Psoas muscle (tissue), 8 donors: ENCODE data around the gene RELN. TPM values are rescaled to one million over a fixed set of nuclear protein-coding genes. Genes with fewer than 3 reads are reported as not detected.

ENCODE experiments used
- ATAC-seq, 4 donors: fragments of 200-7000 bp; cut with Tn5 transposase; one replicate each; pipeline ENCODE4 v1.9.1; 2020; ENCODE audit warnings: moderate library complexity in 3 of 4, mild to moderate bottlenecking in 2 of 4
- DNase-seq, 2 donors: peaks; one replicate each; pipeline ENCODE4 v3.0.0-alpha.2; 2020
- H3K27ac ChIP-seq: fragments of 200-600 bp; one replicate; pipeline ENCODE4 v1.8.0; 2022
- H3K27me3 ChIP-seq, 3 donors: fragments of 200-600 bp in 1 of 3; one replicate each; pipeline versions ENCODE4 v1.6.1 to v1.8.0; 2013 to 2022; ENCODE audit warnings: low read length in 2 of 3, mild to moderate bottlenecking in 2 of 3, moderate library complexity in 1 of 3; ENCODE audit not compliant: insufficient read depth in 3 of 3
- H3K36me3 ChIP-seq, 2 donors: fragments of 200-600 bp in 1 of 2; one replicate each; pipeline versions ENCODE4 v1.6.1 to v1.8.0; 2013 to 2022; ENCODE audit warnings: low read depth in 1 of 2, mild to moderate bottlenecking in 1 of 2, moderate library complexity in 1 of 2; ENCODE audit not compliant: insufficient read depth in 1 of 2
- H3K4me1 ChIP-seq: fragments of 200-600 bp; one replicate; pipeline ENCODE4 v1.8.0; 2022
- H3K4me3 ChIP-seq: fragments of 200-600 bp; one replicate; pipeline ENCODE4 v1.8.0; 2022; ENCODE audit warnings: mild to moderate bottlenecking
- H3K9me3 ChIP-seq: fragments of 200-600 bp; one replicate; pipeline ENCODE4 v1.8.0; 2022
- CTCF ChIP-seq: fragments of 200-600 bp; IDR thresholded peaks from one replicate; pipeline ENCODE4 v1.8.0; 2022; ENCODE audit warnings: antibody characterized with exemption
- WGBS, 3 donors: extraction: QIAGEN DNeasy Blood & Tissue Kit; methylation state at CpG; one replicate each; pipeline versions ENCODE4 v1.1.6 to v1.1.7; 2013; 5-methylcytosine and 5-hydroxymethylcytosine counted together
- intact Hi-C, 2 donors: fragments of 100-400 bp; cut with DNase I; formaldehyde crosslinking; loops; one replicate each; pipeline versions ENCODE4 v1.11.0 to v1.14.2; 2022
- polyA plus RNA-seq, 3 donors: library from polyadenylated mRNA; stranded (reverse); fragments of 200-250 nt; gene quantifications; one replicate each; pipeline ENCODE4 v1.2.3, GENCODE V29; 2013
- total RNA-seq, 4 donors: library from RNA; stranded (reverse); fragmentation: NEBNext Ultra II Directional in 2 of 4; extraction: Animal tissue kit (Norgen Biotek cat#: 25700) in 2 of 4; gene quantifications; one replicate each; pipeline versions ENCODE4 v1.2.1 to v1.2.4, GENCODE V29; 2021 to 2023
- donor health status: healthy with polysubstance abuse.
- donor health status: DM: no; HTN: no; CAD: no; lungs with moderate emphysema.
- donor health status: Bipolar disorder and iron deficiency.
- donor health status: healthy.
- donor health status: DM: yes; HTN: yes; CAD: no.
- donor health status: DM: no; HTN: no; CAD: no.
- donor health status: DM: no; HTN: no; CAD: no.
- donor health status: DM: yes; HTN: yes; CAD: no.

The RELN gene
- total and polyA plus RNA-seq, 7 donors, result 0.10 to 0.44 (median 0.32) TPM

- DNase-seq, result no peak
- no peak for TF ChIP-seq CTCF
- no peaks in the 10 kb centered on the region for H3K36me3 ChIP-seq
- intact Hi-C loops, result no loop called here
- no peak overlapping the region for H3K27ac ChIP-seq
- no peaks in the 10 kb centered on the region for H3K9me3 ChIP-seq
- no peak for ATAC-seq
- no peak overlapping the region for H3K4me3 ChIP-seq
- no peaks in the 10 kb centered on the region for H3K27me3 ChIP-seq
- H3K4me1 ChIP-seq, result no peaks in the 10 kb centered on the region
- 16 to 33% (median 24%) methylated on average over 2 of the region's 2 CpGs for WGBS, 3 donors
These were observed 57.1 kb downstream of the RELN start for GRCh38 chr7:103932389-103932788.

- no peaks in the 10 kb centered on the region for H3K36me3 ChIP-seq
- DNase-seq, result no peak
- no peaks in the 10 kb centered on the region for H3K9me3 ChIP-seq
- H3K27ac ChIP-seq, result no peak overlapping the region
- WGBS, 3 donors, result 25 to 67% (median 43%) methylated on average over 1 of the region's 1 CpG
- H3K27me3 ChIP-seq, result no peaks in the 10 kb centered on the region
- no peak for ATAC-seq
- H3K4me1 ChIP-seq, result no peaks in the 10 kb centered on the region
- intact Hi-C loops, result no loop called here
- H3K4me3 ChIP-seq, result no peak overlapping the region
- no peak for TF ChIP-seq CTCF
These were observed 59.6 kb downstream of the RELN start for GRCh38 chr7:103929901-103930311.

- Histone ChIP-seq H3K9me3 (no peaks in the 10 kb centered on the region), H3K27me3 (no peaks in the 10 kb centered on the region), H3K4me1 (no peaks in the 10 kb centered on the region), H3K36me3 (no peaks in the 10 kb centered on the region), H3K4me3 (no peak overlapping the region), H3K27ac (no peak overlapping the region)
- DNase-seq (no peak), ATAC-seq (no peak)
- intact Hi-C loops, result no loop called here
- WGBS, 3 donors, result 4 to 20% (median 19%) methylated on average over 1 of the region's 1 CpG
- TF ChIP-seq CTCF, result no peak
These were observed 60.9 kb downstream of the RELN start for GRCh38 chr7:103928581-103928980.

- Histone ChIP-seq H3K4me1 (no peaks in the 10 kb centered on the region), H3K9me3 (no peaks in the 10 kb centered on the region), H3K36me3 (no peaks in the 10 kb centered on the region), H3K4me3 (no peak overlapping the region), H3K27me3 (no peaks in the 10 kb centered on the region), H3K27ac (no peak overlapping the region)
- ATAC-seq (no peak), DNase-seq (no peak)
- 67 to 72% (median 70%) methylated on average over 4 of the region's 4 CpGs for WGBS, 3 donors
- no peak for TF ChIP-seq CTCF
- intact Hi-C loops, result no loop called here
These were observed 65.3 kb downstream of the RELN start for GRCh38 chr7:103924184-103924583.

GRCh38 chr7:103922407-103922806 lies 67.1 kb downstream of the RELN start:
- 48 to 59% (median 57%) methylated on average over 2 of the region's 2 CpGs for WGBS, 3 donors

More at GRCh38 chr7:103922407-103922806, 67.1 kb downstream of the RELN start:
- Histone ChIP-seq H3K9me3 (no peaks in the 10 kb centered on the region), H3K27ac (no peak overlapping the region), H3K36me3 (no peaks in the 10 kb centered on the region), H3K4me1 (no peaks in the 10 kb centered on the region), H3K27me3 (no peaks in the 10 kb centered on the region), H3K4me3 (no peak overlapping the region)
- DNase-seq (no peak), ATAC-seq (no peak)
- intact Hi-C loops, result no loop called here
- no peak for TF ChIP-seq CTCF
